ENCODE results near the gene PCNX2.

PCNX2 gene

DNA sequence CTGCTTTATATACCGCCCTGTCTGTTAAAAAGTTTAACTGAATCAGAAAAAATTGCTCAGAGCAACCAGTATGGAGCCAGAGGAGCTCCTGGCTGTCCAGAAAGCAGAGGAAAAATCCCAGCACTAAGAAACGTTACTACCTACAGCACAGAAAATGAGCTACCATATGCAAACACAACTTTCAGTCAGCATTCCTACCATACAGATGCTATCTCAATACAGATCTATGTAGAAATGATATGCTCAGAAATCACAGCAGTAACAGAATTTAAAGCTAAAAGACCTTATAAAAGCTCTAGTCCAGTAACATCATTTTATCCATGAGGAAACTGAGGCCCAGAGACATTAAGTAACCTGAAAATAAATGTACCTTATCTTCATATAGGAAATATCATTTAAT lies 38.7 kb downstream of the PCNX2 start:
- DNase-seq (ENCODE audit: low read depth) = no peak

DNA sequence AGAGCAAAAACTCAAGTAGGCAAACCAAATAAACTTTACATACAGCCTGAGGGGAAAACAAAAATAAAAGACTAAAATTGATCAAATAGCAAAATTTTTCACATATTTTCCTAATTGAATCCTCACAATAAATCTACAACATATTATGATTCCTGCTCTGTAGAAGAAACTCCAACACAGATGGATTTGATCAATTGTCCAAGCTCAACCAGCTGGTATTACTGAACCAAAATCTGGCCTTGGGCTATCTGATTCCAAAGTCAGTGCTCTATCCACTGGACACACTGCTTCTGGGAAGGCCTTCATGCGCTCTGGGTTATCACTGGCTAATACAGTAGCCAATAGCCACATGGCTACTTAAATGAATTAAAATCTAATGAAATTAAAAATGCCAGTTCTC lies 39.3 kb downstream of the PCNX2 start:
- no peak for DNase-seq (ENCODE audit: low read depth)

DNA sequence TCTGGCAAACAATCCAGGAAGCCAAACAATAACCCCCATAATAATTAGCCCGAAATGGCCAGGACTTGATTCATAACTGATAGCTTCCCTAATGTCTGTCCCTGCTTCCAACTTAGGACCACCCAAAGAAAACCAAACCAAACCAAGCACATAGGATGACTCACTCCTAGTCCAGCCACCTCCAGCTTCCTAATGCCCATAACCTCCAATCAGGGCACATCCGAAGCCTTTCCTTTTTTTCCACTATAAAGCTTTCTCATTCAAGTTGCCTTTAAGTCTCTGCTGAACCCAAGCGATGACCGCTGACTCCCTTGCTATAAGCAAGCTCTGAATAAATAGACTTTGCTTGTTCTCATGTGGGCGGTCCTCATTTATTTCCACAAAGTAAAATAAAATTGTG lies 40.4 kb downstream of the PCNX2 start:
- DNase-seq (ENCODE audit: low read depth) = no peak

DNA sequence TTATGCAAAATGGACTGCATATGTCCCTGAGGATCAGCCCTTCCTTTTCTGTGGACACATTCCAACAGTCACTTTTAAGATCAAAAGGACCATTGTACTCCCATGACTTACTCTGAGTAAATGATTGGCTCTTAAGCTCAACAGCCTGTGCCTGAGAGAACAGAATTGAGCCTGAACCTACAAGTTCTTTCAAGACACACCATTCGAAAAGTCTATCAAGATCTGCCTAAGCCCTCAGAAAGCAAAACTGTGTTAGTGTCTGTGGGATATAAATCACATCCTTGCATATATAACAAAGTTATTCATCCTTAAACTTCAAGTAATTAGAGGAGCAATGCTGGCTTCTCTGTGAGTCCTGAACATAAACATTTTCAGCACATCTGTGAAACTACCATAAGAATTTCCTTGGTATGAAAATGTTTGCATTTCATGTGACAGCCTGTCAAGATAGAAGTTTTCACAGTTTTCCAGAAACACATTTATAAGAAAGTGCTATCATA lies 41.6 kb downstream of the PCNX2 start:
- no peak for DNase-seq (ENCODE audit: low read depth)

DNA sequence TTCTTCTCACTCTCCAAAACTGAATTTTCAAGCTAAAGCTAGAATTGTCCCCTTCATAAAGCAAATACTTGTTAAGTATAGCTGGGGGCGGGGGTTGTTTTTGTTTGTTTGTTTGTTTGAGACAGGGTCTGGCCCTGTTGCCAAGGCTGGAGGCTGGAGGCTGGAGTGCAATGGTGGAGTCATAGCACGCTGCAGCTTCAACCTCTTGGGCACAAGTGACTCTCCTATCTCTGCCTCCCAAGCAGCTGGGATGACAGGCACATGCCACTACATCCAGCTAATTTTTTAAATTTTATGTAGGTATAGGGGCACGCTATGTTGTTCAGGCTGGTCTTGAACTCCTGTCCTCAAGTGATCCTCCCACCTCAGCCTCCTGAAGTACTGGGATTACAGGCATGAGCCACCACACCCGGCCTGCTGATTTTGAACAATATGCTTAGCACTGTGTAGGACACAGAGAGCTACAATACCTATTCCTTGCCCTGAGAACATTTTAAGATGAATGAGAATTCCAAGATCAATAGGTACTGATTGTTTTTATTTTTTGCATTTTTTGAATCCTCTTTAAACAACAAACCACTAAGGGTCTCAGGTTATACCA lies 42.2 kb downstream of the PCNX2 start:
- no peak for DNase-seq (ENCODE audit: low read depth)

DNA sequence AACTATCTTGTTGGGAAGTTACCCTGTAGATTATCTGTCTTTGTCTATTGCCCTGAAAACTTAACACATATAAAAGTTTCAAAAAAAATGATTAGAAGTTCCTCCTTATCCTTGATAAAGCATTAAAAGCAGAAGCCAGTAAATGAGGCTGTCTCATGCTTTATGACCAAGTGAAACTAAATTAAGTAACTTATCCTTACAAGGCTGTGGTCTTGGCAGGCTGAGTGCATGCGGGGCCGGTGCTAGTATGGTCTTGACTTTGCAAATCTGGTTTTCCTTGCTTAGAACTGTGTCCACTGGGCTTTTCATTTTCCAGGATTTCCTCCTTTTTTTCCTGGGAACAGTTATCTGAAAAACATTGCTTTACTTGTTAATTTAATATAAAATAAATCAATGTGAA lies 43.1 kb downstream of the PCNX2 start:
- DNase-seq (ENCODE audit: low read depth) = no peak

DNA sequence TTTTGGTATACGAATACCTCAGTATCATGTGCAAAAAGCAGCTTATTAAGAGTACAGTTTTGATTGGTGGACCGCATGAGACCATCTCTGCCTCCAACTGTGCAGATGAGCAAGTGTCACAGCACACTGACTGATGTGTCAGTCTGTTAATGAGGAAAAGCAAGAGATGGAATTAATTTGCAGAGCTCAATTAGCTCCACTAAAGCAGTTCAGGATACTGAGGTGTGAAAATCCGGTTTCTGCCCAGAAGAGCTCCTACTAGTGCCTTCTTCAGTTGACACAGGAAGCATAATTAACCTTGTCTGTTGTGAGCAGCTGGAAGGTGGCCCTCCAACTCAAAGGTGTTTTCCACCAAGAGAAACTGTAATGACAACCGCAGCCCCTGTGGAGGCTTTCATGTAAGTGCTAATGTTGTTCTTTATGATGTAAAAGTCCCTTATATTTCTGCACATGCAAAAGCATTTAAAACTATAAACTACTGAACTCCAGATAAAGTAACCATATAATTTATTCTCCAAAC lies 44.3 kb downstream of the PCNX2 start:
- no peak for DNase-seq (ENCODE audit: low read depth)

DNA sequence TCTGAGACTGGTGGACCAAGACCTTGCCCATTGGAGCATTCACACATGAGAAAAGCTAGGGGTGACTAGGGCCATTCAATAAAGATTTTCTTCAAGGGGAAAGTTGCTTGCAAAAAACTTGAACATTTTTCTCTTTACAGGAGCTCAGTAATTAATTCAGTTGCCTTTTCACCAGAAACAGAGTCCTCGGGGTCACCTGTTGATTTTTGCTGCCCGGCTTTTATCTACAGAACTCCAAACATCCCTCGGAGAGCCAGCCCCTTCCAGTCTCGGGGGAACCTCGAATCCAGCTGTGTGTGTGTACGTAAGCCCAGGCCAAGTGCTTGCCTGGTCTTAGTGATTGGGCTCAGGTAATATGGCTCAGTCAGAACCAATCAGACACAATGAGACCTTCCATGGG lies 47.5 kb downstream of the PCNX2 start:
- DNase-seq (ENCODE audit: low read depth) = no peak

DNA sequence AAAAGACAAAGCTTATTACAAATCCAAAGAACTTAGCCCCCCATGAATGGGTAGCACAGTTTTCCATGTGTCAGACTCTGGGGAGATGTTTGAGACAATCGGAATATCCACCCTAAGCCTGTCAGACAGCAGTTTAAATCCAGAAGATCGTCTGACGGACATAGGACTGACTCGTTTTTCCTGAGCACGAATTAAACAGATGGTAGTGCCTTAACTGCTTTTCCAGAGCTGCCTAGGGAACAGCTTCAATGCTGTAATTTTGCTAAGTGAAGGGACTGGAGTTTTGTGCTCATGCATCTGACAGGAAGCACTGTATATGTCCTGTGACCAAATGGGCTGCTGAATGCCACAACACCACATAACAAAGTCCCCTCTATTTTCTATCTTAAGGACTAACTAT lies 48.6 kb downstream of the PCNX2 start:
- DNase-seq (ENCODE audit: low read depth) = no peak

DNA sequence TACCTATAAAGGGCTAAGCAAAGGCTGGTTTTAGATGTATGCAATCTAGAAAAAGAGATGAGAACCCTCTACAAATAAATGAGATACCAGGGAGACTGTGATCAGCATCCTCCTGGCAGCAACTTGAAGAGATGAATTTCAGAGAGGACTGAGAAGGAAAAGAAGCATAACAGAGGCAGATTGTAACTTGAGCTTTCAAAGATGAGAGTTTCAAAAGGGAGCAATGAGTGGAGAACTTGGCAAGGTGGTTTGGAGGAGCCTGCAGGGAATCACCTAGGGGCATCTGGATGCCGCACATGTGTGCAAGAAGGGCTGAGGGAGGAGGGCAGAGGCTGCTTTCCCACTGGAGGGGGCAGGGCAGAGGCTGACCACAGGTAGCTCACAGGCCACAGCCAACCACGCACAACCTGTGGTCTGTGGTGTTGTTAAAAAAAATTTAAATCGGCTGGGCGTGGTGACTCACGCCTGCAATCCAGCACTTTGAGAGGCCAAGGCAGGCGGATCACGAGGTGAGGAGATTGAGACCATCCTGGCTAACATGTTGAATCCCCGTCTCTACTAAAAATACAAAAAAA lies 50.2 kb downstream of the PCNX2 start:
- no peak for DNase-seq (ENCODE audit: low read depth)

DNA sequence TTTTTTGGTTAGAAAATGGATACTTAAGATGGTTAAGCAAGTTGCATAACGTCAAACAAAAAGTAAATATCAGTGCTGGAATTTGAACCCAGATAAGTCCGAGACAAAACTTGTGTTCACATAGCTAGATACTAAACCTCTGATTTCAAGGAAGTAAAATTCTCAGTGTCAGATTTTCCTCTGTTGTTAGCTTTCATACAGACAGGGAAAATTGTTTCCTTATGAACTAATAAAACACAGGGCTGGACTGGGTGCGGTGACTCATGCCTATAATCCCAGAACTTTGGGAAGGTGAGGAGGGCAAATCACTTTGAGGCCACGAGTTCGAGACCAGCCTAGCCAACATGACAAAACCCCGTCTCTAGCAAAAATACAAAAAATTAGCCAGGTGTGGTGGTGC lies 51.3 kb downstream of the PCNX2 start:
- peak; percentile 16 for DNase-seq (ENCODE audit: low read depth)

DNA sequence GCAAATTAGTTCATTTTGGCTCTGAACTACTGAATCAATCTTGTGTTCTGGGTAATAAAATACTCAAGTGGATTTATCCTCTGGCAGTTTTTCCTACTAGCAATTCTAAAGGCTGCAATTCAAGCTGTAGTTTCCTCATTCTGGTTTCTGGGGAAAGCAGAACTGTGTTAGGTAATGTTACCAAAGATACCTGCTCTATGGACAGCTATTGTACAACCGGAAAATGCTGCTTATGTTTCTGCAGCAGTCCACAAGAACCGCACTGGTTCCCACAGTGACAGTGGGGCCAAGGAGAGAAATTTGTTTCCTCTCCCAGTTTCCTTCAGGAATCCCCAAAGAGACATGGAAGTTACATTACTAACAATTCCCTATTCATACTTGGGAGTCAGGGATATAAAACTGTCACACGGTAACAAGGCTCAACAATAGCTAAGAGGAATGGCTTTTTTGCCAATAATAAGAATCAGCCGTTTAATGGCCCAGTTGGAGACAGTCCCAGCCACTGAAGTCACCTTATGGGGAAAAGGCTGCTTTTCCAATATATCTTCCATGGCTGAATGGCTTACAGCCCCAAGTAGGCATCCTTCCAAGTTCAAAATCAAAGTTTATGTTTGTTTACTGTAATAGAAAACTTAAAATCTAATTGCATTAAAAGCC lies 52.6 kb downstream of the PCNX2 start:
- no peak for DNase-seq (ENCODE audit: low read depth)

DNA sequence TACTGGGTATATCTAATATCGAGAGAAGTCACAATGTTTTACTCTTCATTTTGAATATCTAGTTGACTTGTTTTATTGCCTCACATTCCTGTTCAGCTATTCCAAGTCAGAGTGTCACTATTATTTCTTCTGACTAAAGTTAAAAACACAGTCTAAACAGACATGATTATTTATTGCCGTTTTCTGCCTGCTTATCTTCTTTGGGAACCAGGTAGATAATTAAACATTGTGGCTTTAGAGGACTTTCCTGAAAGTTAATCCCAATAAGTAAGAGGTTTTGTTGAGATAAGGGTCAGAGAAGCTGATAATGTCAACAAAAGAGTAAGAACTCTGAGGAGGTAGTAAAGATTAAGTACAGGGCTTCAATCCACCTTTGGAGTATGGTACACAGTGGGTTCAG lies 53.8 kb downstream of the PCNX2 start:
- DNase-seq (ENCODE audit: low read depth) = no peak

DNA sequence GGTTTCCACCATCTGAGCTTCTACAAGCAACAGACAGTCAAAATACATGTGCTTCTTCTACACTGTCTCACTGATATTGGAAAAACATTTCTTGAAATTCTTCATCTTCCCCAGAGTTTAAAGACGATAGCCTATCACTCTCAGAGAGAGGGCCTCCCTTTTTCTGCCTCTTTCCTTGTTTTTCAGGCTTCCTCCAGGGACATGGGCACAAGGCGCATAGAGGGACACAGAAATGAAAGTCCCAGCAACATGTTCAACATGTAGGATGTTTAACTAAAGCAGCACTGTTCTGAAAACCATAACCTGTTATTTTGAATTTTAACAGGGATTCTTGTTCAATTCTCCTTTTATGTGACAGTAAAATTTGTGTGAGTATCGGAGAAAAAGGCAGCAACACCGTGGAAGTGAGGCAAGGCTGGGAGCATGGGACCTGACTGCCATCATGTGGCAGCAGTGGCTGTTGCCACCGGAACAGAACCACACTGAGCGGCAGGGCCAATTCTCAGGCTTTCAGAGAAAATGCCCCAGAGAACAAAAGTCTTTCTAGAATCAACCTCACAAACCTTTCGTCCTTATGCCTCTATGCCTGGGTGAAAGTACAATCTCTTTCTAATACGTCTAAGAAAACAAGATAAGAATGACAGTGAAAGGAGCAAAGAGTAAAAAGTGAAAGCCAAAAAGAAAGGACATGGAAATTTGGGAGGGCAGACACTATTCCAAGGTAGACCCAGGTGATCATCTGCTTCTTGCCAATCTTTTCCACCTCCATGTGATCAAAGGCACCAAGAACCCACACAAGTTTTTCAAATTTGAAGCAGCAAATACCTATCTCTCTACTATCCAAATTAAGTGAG lies 54.5 kb downstream of the PCNX2 start:
- peak; percentile 33 for DNase-seq (ENCODE audit: low read depth)

DNA sequence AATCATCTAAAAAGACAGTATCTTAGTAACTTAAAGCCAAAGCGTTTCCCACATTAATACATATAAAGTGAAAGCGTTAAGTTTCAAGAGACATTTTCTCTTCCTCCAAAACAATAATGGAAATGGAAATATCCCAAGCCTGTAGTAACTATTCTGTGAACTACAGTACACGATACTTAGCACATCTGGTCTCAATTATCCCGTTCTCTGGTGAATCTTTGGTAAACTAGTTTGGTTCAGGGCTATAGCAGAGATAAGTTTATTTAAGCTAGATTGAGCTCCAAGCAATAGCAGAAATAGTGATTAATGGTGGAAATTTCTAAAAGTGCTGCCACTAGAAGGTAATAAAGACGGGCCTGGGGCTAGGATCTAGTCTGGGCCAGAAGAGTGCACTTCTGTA lies 55.2 kb downstream of the PCNX2 start:
- DNase-seq (ENCODE audit: low read depth) = no peak

DNA sequence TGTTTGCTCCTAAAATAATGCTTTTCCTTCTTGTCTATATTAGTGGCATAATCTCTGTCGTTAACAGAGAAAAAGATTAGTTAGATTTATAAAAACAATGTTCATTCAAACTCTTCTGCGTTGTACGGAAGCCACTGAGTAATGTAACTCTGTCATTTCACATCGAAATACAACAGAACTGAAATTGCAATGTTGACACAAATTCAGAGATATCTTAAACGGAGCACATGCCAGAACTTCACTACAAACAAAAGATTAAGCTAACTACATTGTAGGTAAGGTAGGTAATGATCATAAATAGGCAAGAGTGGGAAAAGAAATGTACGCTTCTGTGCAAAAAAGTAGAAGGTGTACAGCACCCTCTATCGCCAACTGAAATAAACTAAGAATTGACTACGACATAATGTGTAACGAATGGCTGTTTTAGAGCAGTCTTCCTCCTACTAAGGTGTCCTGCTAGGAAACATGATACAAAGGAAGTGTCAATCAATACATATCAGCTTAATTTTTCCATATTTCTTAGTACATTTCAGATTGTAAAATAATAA lies 56.6 kb downstream of the PCNX2 start:
- DNase-seq (ENCODE audit: low read depth) = no peak

DNA sequence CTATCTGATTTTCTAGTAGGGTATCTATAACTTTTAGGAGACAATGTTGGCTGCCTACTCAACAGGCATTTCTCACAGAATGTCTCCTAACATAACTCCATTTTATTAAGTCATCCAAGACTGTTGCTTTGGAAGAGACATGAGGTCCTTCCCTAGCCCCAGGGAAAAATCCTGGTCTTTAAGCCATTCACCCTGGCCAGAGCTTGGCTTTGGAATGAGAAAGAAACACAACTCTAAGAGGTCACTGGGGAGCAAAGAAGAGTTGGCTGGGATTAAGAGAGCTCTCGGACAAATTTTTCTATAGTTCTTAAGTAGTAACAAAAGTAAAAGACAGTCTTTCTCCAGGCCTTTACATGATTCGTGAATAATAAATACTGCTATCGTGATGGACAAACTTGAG lies 57.9 kb downstream of the PCNX2 start:
- no peak for DNase-seq (ENCODE audit: low read depth)

DNA sequence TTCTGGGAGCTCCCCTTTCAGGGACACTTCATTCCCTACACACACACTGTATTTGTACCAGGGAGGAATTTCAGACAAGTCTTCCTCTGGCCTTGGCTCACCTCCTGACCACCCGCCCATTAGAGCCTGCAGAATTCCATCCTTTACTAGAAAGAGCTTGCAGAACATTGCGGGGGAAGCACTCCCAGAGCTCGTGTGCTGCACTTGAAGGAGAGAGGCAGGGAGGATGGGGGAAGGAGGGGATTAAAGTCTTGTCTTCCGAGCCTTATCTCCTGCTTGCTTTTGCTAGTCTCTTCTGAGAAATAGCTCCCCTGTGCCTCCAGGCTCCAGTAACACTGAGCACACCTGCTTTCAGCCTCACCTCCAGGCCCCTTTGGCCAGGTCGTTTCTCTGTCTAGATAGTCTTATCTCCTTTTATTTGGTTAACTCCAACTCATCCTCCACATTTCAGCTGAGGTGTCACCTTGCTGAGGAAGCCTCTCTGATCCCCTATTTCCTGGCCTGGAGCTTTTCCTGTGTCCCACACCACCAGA lies 62.0 kb downstream of the PCNX2 start:
- no peak for DNase-seq (ENCODE audit: low read depth)

DNA sequence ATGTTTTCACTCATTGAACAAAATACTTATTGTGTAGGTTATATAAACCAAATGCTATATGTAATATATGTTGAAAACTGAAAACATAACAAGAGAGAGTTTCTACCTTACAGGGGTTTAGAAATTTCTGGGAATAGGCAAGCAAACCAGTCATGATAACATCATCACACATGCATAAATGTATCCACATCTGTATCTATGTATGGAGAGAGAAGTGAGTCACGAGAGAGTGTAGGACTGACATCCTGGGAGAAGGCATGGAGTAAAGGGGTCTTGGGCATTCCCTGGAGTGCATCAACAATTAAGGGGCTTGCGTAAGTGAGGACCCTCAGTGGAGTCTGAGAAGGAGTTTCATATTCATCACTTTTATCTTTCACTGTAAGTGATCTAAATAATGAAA lies 65.5 kb downstream of the PCNX2 start:
- peak; percentile 63 for DNase-seq (ENCODE audit: low read depth)

DNA sequence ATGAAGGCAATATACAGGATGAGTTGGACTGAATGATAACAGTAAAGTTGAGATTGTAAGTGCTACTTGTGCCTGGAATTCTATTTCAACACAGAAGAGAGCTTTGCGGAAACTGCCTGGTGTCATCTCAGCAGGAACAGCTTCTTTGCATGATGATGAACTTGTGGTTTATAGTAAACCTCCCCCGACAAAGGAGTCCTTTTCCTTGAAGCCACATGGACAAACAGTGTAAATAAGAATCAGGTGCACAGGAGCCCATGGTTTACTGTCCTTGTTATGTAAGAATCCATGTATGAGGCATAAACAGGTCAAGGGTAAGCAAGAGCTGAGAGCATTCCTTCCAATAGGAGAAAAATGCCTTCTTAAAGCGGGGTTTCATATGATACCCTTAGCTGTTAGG lies 66.2 kb downstream of the PCNX2 start:
- peak; percentile 2 for DNase-seq (ENCODE audit: low read depth)

DNA sequence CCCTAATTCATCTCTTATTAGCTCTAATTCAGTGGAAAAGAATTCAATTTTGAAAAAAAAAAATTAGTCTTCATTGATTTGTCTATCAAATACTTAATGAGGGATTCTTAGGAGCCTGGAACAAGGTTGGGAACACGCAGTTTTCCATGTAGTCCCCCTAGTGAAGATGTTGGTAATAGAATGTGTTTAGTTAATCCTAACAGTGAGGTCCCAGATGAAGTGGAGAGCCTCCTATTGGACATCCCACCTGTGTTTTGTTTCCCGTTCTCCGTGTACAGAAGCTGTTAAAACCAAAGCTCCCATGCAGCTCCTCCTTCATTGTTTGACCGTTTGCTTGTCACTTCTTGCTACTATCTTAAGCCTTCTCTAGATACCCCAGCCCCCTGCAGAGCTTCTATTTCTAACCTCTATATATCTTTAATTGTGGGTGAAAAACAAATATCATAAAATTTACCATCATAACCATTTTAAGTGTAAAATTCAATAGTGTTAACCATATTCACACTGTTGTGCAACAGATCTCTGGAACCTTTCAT lies 67.5 kb downstream of the PCNX2 start:
- DNase-seq (ENCODE audit: low read depth) = no peak

DNA sequence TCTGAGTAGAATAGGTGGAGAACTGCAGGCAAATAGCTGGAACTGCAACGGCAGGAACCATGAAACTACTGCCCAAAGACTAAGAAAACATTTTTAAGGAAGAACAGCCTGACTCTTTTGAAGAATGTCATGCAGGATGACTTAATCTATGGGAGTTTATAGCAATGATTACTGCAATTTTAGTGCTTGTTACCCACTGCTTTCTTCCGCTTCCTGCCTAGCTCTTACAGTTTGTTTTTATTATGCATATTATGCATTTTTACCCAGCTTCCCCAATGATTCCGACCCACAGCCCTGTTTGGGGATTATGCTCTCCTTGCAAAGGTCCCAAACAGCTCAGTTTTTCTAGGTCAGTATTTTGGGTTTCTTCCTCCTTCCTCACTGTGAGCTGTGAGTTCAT lies 71.2 kb downstream of the PCNX2 start:
- no peak for DNase-seq (ENCODE audit: low read depth)
